ENCODE measurements around the gene VAX1.
"Not testable (repeated sequence)": the region's sequence is repeated elsewhere in the genome, so short reads cannot be mapped to it uniquely, and the experiment has no call there.

Gene VAX1

DNA sequence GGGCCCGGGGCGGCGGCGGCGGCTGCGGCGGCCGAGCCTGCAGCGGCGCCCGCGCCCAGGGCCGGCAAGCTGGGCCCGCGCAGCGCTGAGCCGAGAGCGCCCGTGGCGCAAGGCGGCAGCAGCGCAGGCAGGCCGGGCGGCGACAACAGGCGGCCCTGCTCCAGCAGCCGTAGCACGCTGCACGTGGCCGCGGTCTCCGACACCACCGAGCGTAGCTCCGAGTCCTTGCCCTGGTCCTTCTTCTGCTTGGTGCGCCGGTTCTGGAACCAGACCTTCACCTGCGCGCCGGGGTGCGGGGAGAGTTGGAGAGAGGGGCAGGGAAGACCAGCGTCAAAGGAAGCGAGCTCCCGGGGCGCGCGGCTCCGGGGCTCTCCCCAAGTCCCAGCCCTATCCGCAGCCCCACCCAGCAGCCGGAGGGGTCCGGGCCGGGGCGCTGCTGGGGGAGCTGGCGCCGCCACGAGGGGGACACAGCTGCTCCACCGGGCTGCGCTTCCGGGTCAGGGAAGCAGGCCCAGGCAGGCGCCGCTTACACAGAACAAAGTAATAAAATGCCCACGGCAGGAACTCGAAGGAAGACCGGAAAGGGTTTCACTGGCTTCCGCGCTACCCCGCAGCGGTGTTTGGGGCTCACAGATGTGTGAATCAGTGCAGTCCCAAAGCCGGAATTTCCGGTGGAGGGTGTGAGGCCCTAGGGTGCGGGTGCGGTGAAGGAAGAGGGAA lies 3.6 kb downstream of the VAX1 start:
- no peak for DNase-seq (ENCODE audit: low spot score)

DNA sequence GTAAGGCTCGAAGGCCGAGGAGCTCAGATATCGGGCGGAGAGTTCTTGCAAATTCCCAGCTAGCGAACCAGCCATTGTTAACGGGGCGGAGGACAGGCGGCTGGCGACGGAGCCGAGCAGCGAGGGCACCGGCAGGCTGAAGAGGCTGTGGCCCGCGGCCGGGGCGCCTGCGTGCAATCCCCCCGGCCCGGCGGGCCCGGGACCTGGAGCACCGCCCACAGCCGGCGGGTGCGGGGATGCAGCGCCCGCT lies 4.1 kb downstream of the VAX1 start:
- DNase-seq (ENCODE audit: low spot score), result no peak

DNA sequence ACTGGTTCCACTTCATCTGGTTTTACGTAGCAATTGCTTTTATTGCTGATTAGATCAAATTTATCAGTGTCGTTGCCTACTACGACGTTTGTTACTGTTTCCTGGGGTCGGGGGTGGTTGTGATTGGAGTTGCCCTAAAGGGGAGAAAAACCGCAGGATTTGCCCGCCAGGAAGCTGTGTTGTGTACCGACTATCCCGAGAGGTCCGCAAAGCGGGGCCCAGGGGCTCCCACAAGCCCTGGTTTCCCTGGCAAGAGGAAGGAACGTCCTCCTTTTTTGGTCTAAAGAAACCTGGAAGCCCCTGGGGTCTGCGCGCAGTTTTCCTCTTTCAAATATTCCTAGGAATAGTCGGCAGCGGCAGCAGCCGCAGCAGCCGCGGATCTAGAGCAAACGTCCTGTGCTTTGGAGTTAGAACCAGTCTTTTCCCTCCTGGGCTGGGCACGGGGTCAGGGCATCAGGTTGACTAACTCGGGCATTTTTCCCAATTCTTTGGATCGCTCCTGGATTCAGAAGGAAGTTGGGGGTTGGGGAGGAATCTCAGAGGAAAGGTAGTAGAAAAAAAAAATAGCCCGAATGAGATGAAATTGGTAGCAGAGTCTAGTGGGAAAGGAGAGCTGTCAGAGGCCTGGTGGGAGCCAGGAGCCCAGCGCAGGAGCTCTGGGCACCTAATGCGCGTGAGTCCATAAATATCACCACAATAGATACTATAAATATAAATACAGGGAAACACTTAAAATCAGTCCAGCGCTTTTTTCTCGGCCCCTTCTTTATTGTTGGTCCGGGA lies 4.6 kb downstream of the VAX1 start:
- no peak for DNase-seq (ENCODE audit: low spot score)

DNA sequence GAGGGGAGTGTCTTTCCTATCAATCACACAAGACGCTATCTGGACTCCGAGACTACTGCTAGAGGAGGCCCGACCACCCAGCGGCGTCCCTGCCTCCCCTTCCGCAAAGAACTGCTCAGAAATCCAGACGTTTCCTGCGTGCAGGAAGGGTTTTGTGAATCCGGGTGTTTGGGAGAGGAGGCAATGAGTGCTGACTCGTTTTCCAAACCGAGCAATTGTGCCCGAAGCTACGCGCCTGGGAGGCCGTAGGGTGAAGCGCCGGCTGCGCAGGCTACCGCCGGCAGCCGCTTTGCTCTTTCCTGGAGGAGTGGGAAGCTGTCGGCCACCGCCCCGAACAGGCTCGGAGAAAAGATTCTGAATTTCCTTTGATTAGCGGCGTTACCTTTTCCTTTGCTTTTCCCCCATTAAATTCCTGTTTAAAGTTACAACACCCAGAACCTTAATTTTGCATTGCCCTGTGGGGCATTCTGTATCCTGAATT lies 5.3 kb downstream of the VAX1 start:
- no peak for DNase-seq (ENCODE audit: low spot score)

DNA sequence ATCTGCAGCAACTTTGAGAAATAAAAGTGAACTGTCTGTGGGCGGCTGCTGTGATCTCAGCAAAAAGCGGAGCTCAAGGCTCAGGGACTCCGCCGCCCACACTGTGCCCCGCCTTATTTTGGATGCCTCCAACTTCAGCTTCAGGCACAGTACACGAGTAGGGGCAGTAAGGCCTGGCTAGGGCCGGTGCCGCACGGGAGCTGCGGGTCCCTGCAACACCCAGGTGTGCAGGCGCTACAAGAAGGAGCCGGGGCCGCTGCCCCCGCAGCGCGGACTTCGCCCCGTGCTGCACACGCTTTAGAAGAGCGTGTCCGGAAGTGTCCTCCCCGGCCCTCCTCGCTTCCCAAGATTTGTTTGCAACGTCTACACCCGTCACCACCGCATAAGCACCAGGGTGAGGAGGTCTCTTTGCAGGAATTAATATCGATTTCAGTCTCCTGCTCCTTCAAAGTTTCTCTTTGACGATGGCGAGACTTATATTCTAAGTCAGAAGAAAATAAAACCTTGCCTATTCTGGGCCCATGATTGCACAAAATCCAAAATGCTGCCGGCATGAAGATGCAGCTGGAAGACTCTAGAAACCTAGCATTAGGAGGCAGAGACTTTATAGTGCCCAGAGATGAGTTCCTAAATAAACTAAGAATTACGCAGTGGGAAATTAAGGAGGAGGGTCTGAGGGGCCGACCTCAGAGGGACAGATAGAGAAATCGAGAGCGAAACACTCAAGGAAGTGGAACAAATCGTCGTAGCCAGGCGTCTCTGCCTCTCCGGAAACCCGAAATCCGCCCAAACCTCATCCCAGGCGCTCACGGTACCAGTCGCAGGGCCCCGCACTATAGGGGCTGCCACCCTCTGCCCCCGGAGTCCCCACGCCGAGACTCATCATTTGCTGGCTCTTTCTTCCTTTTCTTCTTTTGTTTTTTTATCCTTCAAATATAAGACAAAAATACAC lies 6.4 kb downstream of the VAX1 start:
- no peak for DNase-seq (ENCODE audit: low spot score)

DNA sequence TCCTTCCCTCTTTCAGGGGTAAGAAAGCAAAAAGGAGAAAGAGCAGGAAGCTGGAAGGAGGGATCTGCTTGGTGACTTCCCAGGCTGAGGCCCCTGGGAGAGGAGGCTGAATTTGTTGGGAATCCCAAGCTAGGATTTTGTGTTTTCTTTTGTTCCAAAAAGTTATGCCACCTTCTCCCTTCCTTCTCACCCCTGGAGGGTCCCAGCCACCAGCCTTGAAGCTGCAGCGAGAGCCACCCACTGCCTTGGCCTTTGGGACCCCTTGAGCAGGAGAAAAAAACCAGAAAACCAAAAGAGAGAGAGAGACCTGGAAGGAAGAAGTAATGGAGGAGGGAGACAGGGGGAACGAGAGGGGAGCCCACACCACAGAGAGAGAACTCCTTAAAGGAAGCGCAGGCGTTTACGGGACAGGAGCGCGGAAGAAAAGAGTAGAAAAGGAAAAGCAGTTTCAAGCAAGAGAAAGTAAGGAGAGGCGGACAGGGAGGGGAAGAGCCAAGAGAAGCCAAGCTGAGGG lies 7.2 kb downstream of the VAX1 start:
- no peak for DNase-seq (ENCODE audit: low spot score)

DNA sequence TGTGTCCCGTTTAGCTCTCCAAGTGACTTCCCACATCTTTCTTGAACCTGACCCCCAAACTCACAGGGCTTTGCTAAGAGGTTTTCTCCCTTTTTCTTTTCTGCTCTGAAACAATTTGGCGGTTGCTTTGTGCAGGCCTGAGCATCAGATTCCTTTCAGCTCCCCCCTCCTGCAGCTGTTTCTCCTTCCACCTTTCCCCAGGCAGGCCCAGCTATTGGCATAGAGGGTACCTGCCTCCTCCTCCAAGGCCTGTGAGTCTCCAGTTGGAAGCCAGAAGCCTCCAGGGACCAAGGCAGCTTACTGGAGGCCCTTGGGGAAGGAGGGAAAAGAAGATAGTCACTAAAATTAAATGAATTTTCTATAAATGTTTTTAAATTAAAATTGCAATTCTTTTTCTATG lies 7.7 kb downstream of the VAX1 start:
- DNase-seq (ENCODE audit: low spot score), result no peak

DNA sequence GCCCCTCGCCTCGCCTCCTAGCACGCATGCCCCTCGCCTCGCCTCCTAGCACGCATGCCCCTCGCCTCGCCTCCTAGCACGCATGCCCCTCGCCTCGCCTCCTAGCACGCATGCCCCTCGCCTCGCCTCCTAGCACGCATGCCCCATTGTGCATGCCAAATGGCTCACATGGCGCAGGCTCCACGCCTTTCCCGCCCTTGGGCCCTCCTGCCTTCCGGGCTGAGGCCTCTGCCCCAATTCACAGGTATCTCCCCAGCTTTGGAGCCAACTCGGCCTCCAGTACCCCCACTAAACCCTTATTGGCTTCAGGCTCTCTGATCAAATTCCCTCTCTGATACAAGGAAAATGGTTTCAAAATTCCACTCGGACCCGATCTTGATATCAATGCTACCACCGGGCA lies 11.4 kb downstream of the VAX1 start:
- not testable (repeated sequence) for DNase-seq (ENCODE audit: low spot score)

DNA sequence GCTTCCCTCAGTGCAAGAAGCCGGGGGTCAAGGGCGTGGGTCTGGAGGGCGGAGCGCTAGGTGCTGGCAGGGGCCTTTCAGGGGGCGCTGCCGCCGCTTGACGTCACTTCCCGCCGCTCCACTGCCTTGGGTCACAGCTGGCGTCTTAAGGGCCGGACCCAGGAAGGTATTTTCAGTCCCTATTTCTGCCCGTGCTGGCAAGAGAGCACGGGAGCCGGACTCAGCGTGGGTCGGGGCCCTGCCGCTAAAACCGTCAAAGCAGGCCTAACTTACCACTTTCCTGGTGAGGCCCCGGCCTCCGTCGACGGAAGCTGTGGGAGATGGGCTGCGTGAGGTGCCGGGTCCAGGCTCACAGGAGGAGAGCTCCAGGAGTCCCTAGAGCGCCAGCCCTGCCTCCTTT lies 12.0 kb downstream of the VAX1 start:
- DNase-seq (ENCODE audit: low spot score), result no peak

DNA sequence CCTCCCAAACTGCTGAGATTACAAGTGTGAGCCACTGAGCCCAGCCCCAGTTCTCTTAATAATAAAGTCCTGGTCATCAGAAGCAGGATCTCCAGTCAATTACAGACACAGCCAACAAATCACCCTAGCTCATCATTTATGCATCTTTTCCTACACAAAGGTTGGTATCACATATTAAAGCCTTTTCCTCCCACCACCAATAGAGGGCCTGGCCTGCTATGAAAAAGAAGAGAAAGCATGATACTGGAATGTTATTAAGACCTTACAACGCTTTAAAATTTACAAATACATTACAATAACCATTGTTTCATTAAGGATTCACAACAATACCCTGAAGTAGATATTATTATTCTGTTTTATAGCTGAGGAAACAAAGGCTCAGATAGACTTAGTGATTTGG lies 25.9 kb downstream of the VAX1 start:
- no peak for DNase-seq (ENCODE audit: low spot score)

DNA sequence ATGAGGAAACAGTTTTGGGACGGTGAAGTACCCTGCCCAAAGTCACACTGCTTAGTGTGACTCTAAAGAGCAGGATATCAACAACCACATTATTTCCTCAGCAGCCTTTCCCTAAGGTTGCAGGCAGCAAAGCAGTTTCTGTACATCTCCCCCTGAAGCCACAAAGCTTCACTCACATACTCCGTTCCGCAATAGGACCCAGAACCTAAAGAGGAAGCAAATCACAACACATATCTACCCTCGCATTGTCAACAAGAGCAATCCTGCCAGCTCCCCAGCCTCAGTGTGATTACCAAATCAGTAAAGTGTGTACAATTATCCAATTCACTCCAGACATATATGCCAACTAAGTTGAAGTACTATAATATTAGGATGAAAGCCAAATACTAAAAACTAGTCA lies 30.8 kb downstream of the VAX1 start:
- DNase-seq (ENCODE audit: low spot score), result no peak

DNA sequence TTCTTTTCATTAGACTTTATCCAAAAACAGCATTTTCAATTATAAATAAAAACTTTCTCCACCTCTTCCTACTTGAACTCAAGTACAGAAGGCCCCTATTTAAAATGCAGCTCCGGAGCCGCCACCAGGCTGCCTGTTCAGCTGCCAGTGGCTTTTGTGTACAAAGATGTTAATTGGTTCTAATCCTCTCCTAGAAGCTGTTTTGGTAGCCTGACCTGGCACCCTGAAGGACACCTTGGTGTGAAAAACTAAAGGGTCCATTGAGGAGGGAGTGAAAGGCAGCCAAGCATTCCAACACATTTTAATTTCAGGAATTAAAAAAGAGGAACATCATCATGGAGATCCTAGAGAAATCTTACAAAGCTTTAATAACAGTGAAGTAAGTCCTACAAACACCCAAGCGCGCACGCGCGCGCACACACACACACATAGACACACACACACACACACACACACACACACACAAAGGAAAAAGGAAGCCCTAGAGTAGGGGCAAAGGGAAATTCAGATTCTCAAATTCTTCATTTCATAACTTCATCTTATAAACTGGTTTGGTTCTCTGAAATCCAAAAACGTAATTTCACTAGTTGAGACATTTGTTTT lies 41.4 kb downstream of the VAX1 start:
- no peak for DNase-seq (ENCODE audit: low spot score)

DNA sequence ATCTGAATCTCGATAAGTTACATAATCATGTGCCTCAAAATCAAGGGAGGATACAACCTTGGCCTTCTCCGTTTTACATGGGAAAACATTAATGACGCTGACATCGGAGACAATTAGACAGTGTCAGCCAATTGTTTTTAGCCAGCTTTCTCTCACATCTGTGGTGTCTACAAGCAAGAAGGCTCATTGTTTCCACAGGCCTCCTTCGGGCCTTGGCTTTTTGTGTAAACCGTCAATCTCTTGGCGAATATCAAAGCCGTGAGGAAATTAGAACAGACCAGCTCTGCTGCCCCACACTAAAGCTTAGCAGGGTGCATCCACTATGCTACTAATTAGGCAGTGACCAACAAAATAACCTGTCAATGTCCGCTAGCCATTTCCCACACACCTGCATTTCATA lies 43.2 kb downstream of the VAX1 start:
- DNase-seq (ENCODE audit: low spot score), result no peak

DNA sequence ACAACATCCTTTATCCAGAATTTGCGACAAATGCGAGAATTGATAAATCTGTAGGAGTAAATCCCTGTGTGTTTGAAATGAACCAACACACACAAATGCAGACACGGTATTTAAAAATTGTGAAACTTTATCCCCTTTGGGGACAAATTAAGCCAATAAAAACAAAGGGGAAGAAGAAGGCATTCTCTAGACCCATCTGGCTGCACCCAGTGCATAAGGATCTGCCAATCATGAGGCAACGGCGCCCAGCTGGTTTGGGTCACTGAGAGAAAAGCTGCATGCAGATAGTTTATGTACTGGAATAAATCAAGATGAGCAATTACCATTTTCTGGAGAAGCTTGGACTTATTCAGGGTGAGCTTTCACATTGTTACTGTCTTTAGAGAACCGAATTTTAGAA lies 45.7 kb downstream of the VAX1 start:
- DNase-seq (ENCODE audit: low spot score), result no peak

DNA sequence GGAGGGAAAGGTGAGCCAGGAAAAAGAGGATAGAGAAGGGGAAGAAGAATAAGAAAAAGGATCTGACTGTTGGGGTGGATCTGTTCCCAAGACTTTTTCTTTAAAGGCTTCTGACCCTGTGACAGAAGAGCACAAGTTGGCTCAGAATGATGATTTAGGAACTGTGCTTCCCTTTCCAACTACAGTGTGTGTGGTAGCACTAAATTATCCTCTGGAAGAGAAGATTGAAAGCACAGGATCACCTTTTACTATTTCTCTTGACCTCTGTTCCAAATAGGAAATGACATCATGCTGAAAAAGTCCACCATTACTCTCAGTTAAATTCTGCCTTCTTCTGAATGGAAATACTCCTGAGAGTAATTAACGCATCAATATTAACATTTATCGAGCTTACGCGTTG lies 47.2 kb downstream of the VAX1 start:
- no peak for DNase-seq (ENCODE audit: low spot score)

DNA sequence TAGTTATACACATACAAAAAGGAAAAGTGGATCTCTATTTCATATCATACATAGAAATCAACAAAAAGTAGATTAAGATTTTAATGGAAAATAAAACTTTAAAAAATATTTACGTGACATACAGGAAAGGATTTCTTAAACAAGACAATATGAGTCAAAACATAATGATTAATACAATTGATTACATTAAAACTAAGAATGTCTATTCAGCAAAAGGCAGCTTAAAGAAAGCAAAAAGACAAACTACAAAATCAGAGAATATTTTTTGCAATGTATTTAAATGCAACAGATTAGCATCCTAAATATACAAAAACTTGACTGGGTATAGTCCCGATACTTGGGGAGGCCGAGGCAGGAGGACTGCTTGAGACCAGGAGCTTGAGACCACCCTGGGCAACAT lies 50.5 kb downstream of the VAX1 start:
- DNase-seq (ENCODE audit: low spot score), result no peak

DNA sequence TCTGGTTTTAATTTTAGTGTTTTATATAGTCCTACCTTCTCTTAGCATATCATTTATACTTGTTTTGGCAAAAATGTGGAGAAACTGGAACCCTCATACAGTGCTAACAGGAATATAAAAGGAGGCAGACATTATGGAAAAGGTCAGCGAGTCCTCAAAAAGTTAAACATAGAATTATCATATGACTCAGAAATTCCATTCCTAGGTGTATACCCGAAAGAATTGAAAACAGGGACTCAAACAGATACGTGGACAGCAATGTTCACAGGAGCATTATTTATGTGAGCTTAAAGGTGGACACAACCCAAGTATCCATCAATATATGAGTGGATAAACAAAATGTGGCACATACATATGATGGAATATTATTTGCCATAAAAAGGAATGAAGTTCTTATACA lies 51.5 kb downstream of the VAX1 start:
- DNase-seq (ENCODE audit: low spot score), result no peak

DNA sequence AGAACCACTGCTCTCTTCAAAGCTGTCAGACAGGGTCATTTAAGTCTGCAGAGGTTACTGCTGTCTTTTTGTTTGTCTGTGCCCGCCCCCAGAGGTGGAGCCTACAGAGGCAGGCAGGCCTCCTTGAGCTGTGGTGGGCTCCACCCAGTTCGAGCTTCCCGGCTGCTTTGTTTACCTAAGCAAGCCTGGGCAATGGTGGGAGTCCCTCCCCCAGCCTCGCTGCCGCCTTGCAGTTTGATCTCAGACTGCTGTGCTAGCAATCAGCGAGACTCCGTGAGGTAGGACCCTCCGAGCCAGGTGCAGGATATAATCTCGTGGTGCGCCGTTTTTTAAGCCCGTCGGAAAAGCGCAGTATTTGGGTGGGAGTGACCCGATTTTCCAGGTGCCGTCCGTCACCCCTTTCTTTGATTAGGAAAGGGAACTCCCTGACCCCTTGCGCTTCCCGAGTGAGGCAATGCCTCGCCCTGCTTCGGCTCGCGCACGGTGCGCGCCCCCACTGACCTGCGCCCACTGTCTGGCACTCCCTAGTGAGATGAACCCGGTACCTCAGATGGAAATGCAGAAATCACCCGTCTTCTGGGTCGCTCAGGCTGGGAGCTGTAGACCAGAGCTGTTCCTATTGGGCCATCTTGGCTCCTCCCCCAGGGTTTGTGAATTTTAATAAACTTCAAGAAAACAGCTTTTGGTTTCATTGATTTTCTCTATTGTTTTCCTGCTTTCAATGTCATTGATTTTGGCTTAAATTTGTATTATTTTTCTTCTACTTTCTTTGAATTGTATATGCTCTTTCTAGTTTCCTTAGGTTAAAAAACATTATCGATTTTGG lies 53.4 kb downstream of the VAX1 start:
- DNase-seq (ENCODE audit: low spot score), result not testable (repeated sequence)

All from cerebellar cortex (tissue), 1 donor.